B cell (primary cell): ENCODE measurements around the gene PFKFB3. TPM values are rescaled to one million over a fixed set of nuclear protein-coding genes. Genes with fewer than 3 reads are reported as not detected.
A peak's percentile ranks its signal among the peaks of the same experiment; 100 is the strongest.

Experiments used
- ATAC-seq: fragments of 200-7000 bp; cut with Tn5 transposase; one replicate; pipeline ENCODE4 v1.10.0; 2021; ENCODE audit warnings: low read depth, mild to moderate bottlenecking, moderate number of reproducible peaks, moderate library complexity
- CTCF ChIA-PET: fragments of 350-600 bp; sonication (Branson Sonifier 250); formaldehyde crosslinking; loops from one replicate; lab custom pipeline; 2021; ENCODE audit warnings: antibody characterized with exemption, inconsistent platforms; lab: Charles Lee
- POLR2A ChIA-PET: fragments of 350-600 bp; sonication (Branson Sonifier 250); formaldehyde crosslinking; loops from one replicate; lab custom pipeline; 2021; ENCODE audit warnings: antibody characterized with exemption; lab: Charles Lee
- DNase-seq: peaks from one replicate; pipeline ENCODE4 v3.0.0; 2013
- H2AFZ ChIP-seq: 2 replicates; pipeline ENCODE4 v1.6.1; 2012; ENCODE audit warnings: mild to moderate bottlenecking, low read depth, low read length; ENCODE audit not compliant: insufficient read depth, poor library complexity, severe bottlenecking
- H3K27ac ChIP-seq, 2 donors: 1 replicate in 1 of 2; 2 replicates in 1 of 2; pipeline ENCODE4 v1.5.1; 2012 to 2013; ENCODE audit warnings: low read length in 2 of 2, mild to moderate bottlenecking in 2 of 2, moderate library complexity in 1 of 2
- H3K27me3 ChIP-seq, 4 experiments: fragments of 200-600 bp in 1 of 4; sonication (generic) in 1 of 4; replicated peaks in 1 of 4; 1 replicate in 2 of 4; 2 replicates in 2 of 4; pipeline versions ENCODE4 v1.6.1 to v1.7.0; 2013 to 2016; ENCODE audit warnings: low read length in 3 of 4, mild to moderate bottlenecking in 2 of 4, mixed read lengths in 1 of 4, moderate library complexity in 1 of 4; ENCODE audit not compliant: insufficient read depth in 4 of 4, control insufficient read depth in 3 of 4; ENCODE audit errors: control extremely low read depth in 1 of 4
- H3K36me3 ChIP-seq, 2 experiments: replicated peaks in 1 of 2; 1 replicate in 1 of 2; 2 replicates in 1 of 2; pipeline versions ENCODE4 v1.6.1 to v1.7.1; 2013; ENCODE audit warnings: low read length in 1 of 2; ENCODE audit not compliant: insufficient read depth in 2 of 2, control insufficient read depth in 1 of 2; ENCODE audit errors: control extremely low read depth in 1 of 2, extremely low read depth in 1 of 2
- H3K4me1 ChIP-seq, 2 donors: fragments of 200-600 bp in 1 of 2; sonication (generic) in 1 of 2; 1 replicate in 1 of 2; 2 replicates in 1 of 2; pipeline versions ENCODE4 v1.5.1 to v1.6.1; 2013 to 2017; ENCODE audit warnings: low read length in 2 of 2; ENCODE audit not compliant: control insufficient read depth in 2 of 2, insufficient read depth in 2 of 2
- H3K4me2 ChIP-seq: replicated peaks from 2 replicates; pipeline ENCODE3; 2012; ENCODE audit warnings: mild to moderate bottlenecking, low read depth, low read length; ENCODE audit not compliant: poor library complexity, severe bottlenecking
- H3K4me3 ChIP-seq, 5 experiments: fragments of 200-600 bp in 1 of 5; sonication (generic) in 1 of 5; 1 replicate in 3 of 5; 2 replicates in 2 of 5; pipeline versions ENCODE4 v1.5.1 to v1.7.0; 2011 to 2016; ENCODE audit warnings: low read length in 4 of 5, mild to moderate bottlenecking in 4 of 5, low read depth in 2 of 5, control low read depth in 1 of 5, moderate library complexity in 1 of 5; ENCODE audit not compliant: insufficient read depth in 1 of 5; ENCODE audit errors: control extremely low read depth in 1 of 5, extremely low read depth in 1 of 5
- H3K79me2 ChIP-seq: fragments of 200-600 bp; sonication (generic); one replicate; pipeline ENCODE4 v1.6.0; 2016; ENCODE audit warnings: low read length; ENCODE audit not compliant: control insufficient read depth, insufficient read depth
- H3K9ac ChIP-seq: fragments of 200-600 bp; sonication (generic); 2 replicates; pipeline ENCODE4 v1.6.1; 2017; ENCODE audit warnings: mild to moderate bottlenecking, low read length, moderate library complexity
- H3K9me3 ChIP-seq, 3 donors: one replicate each; pipeline versions ENCODE4 v1.6.1 to v1.7.1; 2013; ENCODE audit warnings: low read length in 2 of 3; ENCODE audit not compliant: control insufficient read depth in 2 of 3, insufficient read depth in 1 of 3; ENCODE audit errors: control extremely low read depth in 1 of 3
- H4K20me1 ChIP-seq: 2 replicates; pipeline ENCODE4 v1.6.0; 2012; ENCODE audit warnings: mild to moderate bottlenecking, low read length; ENCODE audit not compliant: insufficient read depth, control insufficient read depth, poor library complexity, severe bottlenecking
- H3K27ac Mint-ChIP-seq: one replicate; pipeline ENCODE4 v1.8.0; 2021; ENCODE audit warnings: mixed read lengths
- H3K27me3 Mint-ChIP-seq: one replicate; pipeline ENCODE4 v1.8.0; 2021; ENCODE audit warnings: mixed read lengths
- H3K4me1 Mint-ChIP-seq: one replicate; pipeline ENCODE4 v1.8.0; 2021; ENCODE audit warnings: mixed read lengths
- H3K4me3 Mint-ChIP-seq: one replicate; pipeline ENCODE4 v1.8.0; 2021; ENCODE audit warnings: mixed read lengths
- H3K9me3 Mint-ChIP-seq: one replicate; pipeline ENCODE4 v1.8.0; 2022; ENCODE audit warnings: mixed read lengths; ENCODE audit not compliant: insufficient read depth
- EZH2 ChIP-seq: IDR thresholded peaks from 2 replicates; pipeline ENCODE4 v1.6.1; 2012; ENCODE audit warnings: borderline replicate concordance, low read depth, mild to moderate bottlenecking, moderate library complexity, low read length; ENCODE audit not compliant: insufficient read depth, poor library complexity, severe bottlenecking
- WGBS: methylation state at CpG from one replicate; pipeline ENCODE4 v1.1.5; 2013; ENCODE audit warnings: missing lambda C conversion rate; ENCODE audit not compliant: insufficient coverage; 5-methylcytosine and 5-hydroxymethylcytosine counted together
- intact Hi-C: fragments of 100-400 bp; cut with micrococcal nuclease; formaldehyde crosslinking; loops from one replicate; pipeline ENCODE4 v1.10.0; 2022
- polyA plus RNA-seq: library from polyadenylated mRNA; depleted of rRNA; stranded (reverse); fragments of >200 nt; gene quantifications from 2 replicates; pipeline ENCODE4 v1.2.3, GENCODE V29; 2012
- total RNA-seq, 2 donors: library from RNA; stranded (reverse); fragments of 120-200 nt in 1 of 2; gene quantifications; 1 replicate in 1 of 2; 2 replicates in 1 of 2; pipeline versions ENCODE4 v1.2.3 to v1.2.4, GENCODE V29; 2013 to 2022
- TF ChIP-seq, protein P1 (sequence below): fragments of 200-600 bp; IDR thresholded peaks from one replicate; pipeline ENCODE4 v1.8.0; 2022; ENCODE audit warnings: antibody characterized with exemption, mild to moderate bottlenecking

Gene PFKFB3
- total and polyA plus RNA-seq, 2 donors (not counting 1 experiment from before 2014, with no cell fraction given), result 13.2 to 239 TPM

DNA sequence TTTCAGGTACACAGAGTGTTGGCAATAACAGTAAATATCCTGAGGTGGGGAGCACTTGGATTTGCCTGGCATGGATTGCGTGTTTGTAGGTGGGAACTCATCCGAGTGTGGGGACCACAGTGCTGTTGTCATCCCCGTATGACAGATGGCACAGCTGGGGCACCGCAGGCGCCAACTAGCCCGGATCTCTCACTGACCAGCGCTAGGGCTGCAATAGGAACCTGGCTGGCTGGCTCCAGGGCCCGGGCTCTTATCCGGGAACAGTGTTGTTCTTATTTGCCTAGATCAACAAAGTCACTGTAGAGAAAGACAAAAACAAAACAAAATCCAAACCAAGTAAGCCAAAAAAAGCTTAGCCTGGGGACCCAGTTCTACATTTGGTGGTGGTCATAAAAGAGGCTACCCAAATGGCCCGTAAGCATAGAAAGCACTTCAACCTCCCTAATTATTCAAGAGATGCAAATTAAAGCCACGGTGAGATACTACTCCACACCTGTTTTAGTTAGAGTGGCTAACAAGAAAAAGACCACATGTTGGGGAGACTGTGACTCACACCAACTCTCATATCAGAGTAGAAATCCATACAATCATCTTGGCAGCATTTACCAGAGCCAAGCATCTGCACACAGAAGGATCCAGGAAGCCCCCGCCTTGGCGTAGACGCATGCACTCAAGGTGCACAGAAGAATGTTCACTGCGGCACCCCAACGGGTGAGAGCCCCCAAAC lies 27.2 kb upstream of the PFKFB3 start:
- Histone ChIP-seq H3K27ac (no peak overlapping the region), H3K79me2 (peaks cover 67% of the 10 kb centered on the region), H3K27me3 (no peaks in the 10 kb centered on the region), H4K20me1 (peaks cover 96% of the 10 kb centered on the region), H3K4me3 (no peak overlapping the region), H3K4me2 (no peak overlapping the region), H3K4me1 (peaks cover 7 to 10% of the 10 kb centered on the region in 2 donors), H3K9ac (no peak overlapping the region), H2AFZ (no peak overlapping the region), H3K9me3 (no peaks in the 10 kb centered on the region), H3K36me3 (no peaks in the 10 kb centered on the region)
- no peak overlapping the region for H3K4me3 Mint-ChIP-seq
- DNase-seq (no peak), ATAC-seq (no peak)
- intact Hi-C loops, result no loop called here
- WGBS, result 94% methylated on average over 11 of the region's 16 CpGs
- H3K27ac Mint-ChIP-seq, result peak overlapping the region; percentile 50
- H3K9me3 Mint-ChIP-seq, result no peaks in the 10 kb centered on the region
- H3K27me3 Mint-ChIP-seq, result no peaks in the 10 kb centered on the region
- CTCF ChIA-PET, result interaction anchor here (1.7 kb wide), 1 partner anchor 227 kb away, joined by 6 read pairs; no protein-coding TSS in a partner anchor
- TF ChIP-seq, protein P1, sequence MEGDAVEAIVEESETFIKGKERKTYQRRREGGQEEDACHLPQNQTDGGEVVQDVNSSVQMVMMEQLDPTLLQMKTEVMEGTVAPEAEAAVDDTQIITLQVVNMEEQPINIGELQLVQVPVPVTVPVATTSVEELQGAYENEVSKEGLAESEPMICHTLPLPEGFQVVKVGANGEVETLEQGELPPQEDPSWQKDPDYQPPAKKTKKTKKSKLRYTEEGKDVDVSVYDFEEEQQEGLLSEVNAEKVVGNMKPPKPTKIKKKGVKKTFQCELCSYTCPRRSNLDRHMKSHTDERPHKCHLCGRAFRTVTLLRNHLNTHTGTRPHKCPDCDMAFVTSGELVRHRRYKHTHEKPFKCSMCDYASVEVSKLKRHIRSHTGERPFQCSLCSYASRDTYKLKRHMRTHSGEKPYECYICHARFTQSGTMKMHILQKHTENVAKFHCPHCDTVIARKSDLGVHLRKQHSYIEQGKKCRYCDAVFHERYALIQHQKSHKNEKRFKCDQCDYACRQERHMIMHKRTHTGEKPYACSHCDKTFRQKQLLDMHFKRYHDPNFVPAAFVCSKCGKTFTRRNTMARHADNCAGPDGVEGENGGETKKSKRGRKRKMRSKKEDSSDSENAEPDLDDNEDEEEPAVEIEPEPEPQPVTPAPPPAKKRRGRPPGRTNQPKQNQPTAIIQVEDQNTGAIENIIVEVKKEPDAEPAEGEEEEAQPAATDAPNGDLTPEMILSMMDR, result no peak
- TF ChIP-seq EZH2, result no peak
- POLR2A ChIA-PET, result interaction anchor here (0.7 kb wide), 1 partner anchor 46 kb away, joined by 3 read pairs; no protein-coding TSS in a partner anchor
- H3K4me1 Mint-ChIP-seq, result peaks cover 49% of the 10 kb centered on the region

DNA sequence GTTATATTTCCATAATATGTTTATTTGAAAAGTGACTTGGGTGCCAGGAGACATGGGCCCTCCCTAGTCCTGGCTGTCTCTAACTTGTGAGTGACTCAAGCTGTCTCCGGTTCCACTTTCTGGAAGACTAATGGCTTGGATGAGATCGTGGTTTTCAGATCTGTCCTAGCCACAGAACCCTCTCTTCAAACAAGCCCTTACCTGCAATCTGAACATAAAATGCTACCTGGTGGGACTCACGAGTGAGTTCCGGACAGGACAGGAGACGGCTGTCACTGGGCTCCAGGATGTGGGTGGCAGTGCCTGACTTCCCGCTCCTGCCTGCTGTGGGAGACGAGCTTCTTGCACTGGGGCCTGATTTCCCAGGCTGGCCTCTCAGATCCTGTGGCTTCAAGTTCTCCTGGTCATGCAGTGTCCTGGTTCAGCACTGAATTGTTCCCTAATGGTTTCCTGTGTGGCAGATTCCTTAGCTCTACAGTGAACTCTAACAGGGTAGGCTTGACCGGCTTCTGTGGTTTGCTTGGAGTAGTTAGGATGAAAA lies 26.0 kb upstream of the PFKFB3 start:
- no peak overlapping the region for H3K4me2 ChIP-seq
- DNase-seq, result no peak
- H3K27ac ChIP-seq, result peak overlapping the region in 1 of 2 donors; percentile 9
- H3K79me2 ChIP-seq, result peaks cover 65% of the 10 kb centered on the region
- TF ChIP-seq, protein P1, result no peak
- H3K9me3 ChIP-seq, result peaks cover 0 to 9% (median 0%) of the 10 kb centered on the region in 3 donors
- H3K27me3 ChIP-seq, result no peaks in the 10 kb centered on the region
- intact Hi-C loops, result no loop called here
- 69% methylated on average over 6 of the region's 8 CpGs for WGBS
- no peak overlapping the region for H2AFZ ChIP-seq
- Mint-ChIP-seq H3K4me3 (no peak overlapping the region), H3K27ac (no peak overlapping the region), H3K4me1 (peaks cover 42% of the 10 kb centered on the region), H3K9me3 (no peaks in the 10 kb centered on the region), H3K27me3 (no peaks in the 10 kb centered on the region)
- POLR2A ChIA-PET, result interaction anchor here (0.7 kb wide), 1 partner anchor 23 kb away, joined by 5 read pairs; no protein-coding TSS in a partner anchor
- peaks cover 5% of the 10 kb centered on the region in 2 donors for H3K4me1 ChIP-seq
- H4K20me1 ChIP-seq, result peaks cover 96% of the 10 kb centered on the region
- ATAC-seq, result no peak
- no peak overlapping the region for H3K4me3 ChIP-seq
- no peak overlapping the region for H3K9ac ChIP-seq
- no peaks in the 10 kb centered on the region for H3K36me3 ChIP-seq
- CTCF ChIA-PET, result interaction anchor here (0.6 kb wide), 1 partner anchor 197 kb away, joined by 5 read pairs; no protein-coding TSS in a partner anchor
